ENCODE data around the gene SUSD6. TPM values are rescaled to one million over a fixed set of nuclear protein-coding genes. Genes with fewer than 3 reads are reported as not detected.
"Not testable (repeated sequence)": the region's sequence is repeated elsewhere in the genome, so short reads cannot be mapped to it uniquely, and the experiment has no call there.

SUSD6 gene
- total and polyA plus RNA-seq, 4 donors = 6.8 to 10.8 (median 7.6) TPM

DNA sequence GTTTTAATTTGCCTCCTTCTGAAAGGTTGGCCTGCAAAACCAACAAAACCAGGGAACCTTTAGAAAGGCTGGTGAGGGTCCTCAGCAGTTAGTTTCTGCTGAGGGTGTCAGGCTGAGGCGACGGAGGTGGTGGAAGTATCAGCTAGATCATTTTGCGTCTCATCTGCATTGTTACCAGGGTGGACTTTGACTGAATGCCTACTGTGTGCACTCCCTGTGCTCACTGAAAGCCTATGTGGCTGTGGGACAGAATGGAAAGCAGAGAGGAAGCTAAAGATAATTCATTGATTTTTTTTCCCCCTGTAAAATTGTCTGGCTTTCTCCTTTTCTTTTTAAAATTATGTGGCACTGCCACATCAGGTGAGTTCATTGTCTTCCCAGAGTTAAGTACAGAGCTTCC is 87.2 kb downstream of the SUSD6 start (continued):
- TF ChIP-seq, protein P1, sequence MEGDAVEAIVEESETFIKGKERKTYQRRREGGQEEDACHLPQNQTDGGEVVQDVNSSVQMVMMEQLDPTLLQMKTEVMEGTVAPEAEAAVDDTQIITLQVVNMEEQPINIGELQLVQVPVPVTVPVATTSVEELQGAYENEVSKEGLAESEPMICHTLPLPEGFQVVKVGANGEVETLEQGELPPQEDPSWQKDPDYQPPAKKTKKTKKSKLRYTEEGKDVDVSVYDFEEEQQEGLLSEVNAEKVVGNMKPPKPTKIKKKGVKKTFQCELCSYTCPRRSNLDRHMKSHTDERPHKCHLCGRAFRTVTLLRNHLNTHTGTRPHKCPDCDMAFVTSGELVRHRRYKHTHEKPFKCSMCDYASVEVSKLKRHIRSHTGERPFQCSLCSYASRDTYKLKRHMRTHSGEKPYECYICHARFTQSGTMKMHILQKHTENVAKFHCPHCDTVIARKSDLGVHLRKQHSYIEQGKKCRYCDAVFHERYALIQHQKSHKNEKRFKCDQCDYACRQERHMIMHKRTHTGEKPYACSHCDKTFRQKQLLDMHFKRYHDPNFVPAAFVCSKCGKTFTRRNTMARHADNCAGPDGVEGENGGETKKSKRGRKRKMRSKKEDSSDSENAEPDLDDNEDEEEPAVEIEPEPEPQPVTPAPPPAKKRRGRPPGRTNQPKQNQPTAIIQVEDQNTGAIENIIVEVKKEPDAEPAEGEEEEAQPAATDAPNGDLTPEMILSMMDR (IDR thresholded peaks at IDR 0.05; ENCODE audit: low read depth, low read length, missing input control) = no peak

DNA sequence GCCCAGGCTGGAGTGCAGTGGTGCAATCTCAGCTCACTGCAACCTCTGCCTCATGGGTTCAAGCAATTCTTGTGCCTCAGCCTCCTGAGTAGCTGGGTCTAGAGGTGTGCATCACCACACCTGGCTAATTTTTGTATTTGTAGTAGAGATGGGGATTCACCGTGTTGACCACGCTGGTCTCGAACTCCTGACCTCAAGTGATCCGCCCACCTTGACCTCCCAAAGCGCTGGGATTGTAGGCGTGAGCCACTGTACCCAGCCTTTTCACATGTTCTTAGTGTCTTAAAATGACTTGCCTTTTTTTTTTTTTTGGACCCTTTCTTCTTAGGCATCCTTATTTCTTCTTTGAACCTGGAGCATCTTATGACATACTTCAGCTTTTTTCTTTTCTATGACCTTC is 87.8 kb downstream of the SUSD6 start:
- 95% methylated on average over 6 of the region's 6 CpGs for WGBS
- not testable (repeated sequence) for DNase-seq (ENCODE audit: low spot score); H3K4me3 ChIP-seq (ENCODE audit: low read depth in 1 of 3, low read length in 3 of 3); H3K36me3 ChIP-seq (ENCODE audit: control insufficient read depth in 4 of 4, insufficient read depth in 3 of 4, low read depth in 1 of 4, low read length in 3 of 4); H3K9me3 ChIP-seq (ENCODE audit: control insufficient read depth in 4 of 4, low read length in 3 of 4); H3K27me3 ChIP-seq (ENCODE audit: control insufficient read depth in 4 of 4, insufficient read depth in 4 of 4, low read length in 3 of 4); H3K27ac ChIP-seq (ENCODE audit: low read depth in 1 of 2, low read length in 2 of 2); H3K9ac ChIP-seq (ENCODE audit: low read depth in 1 of 2, low read length in 2 of 2)
- H3K4me1 ChIP-seq (ENCODE audit: control insufficient read depth in 4 of 4, insufficient read depth in 4 of 4, low read length in 3 of 4) = peaks cover 6 to 47% (median 22%) of the 10 kb centered on the region in 4 donors

DNA sequence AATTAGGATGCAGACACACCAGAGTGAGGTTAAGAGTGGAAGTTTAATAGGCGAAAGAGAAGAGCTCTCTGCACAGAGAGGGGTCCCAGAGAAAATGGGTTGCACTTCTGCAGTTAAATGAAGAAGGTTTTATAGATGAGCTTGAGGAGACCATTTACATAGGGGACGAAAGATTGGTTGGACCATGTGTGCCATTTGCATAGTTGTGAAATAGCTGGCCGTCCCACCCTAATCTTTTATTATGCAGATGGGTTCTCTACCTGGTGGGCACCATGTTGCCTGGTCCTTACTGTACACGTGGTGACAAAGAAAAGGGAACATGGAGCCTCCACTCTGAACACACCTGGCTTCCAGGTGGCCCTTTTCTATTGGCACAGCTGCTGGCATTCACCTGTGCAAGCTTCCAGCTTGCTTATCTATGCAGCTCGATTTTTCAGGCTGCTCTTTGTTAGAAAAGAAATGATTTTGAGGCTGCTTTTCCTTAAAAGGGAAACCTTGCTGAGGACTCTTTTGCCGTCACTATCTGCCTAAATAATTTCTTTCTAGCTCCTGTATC is 88.4 kb downstream of the SUSD6 start:
- DNase-seq (ENCODE audit: low spot score) = no peak
- H3K27ac ChIP-seq (ENCODE audit: low read depth in 1 of 2, low read length in 2 of 2) = no peak overlapping the region
- H3K4me1 ChIP-seq (ENCODE audit: control insufficient read depth in 4 of 4, insufficient read depth in 4 of 4, low read length in 3 of 4) = peaks cover 6 to 43% (median 20%) of the 10 kb centered on the region in 4 donors
- H3K27me3 ChIP-seq (ENCODE audit: control insufficient read depth in 4 of 4, insufficient read depth in 4 of 4, low read length in 3 of 4) = no peaks in the 10 kb centered on the region
- 82% methylated on average over 6 of the region's 6 CpGs for WGBS
- H3K9ac ChIP-seq (ENCODE audit: low read depth in 1 of 2, low read length in 2 of 2) = no peak overlapping the region
- H3K36me3 ChIP-seq (ENCODE audit: control insufficient read depth in 4 of 4, insufficient read depth in 3 of 4, low read depth in 1 of 4, low read length in 3 of 4) = no peaks in the 10 kb centered on the region
- no peaks in the 10 kb centered on the region for H3K9me3 ChIP-seq (ENCODE audit: control insufficient read depth in 4 of 4, low read length in 3 of 4)
- no peak overlapping the region for H3K4me3 ChIP-seq (ENCODE audit: low read depth in 1 of 3, low read length in 3 of 3)
- TF ChIP-seq HNF4A (conservative IDR thresholded peaks at IDR 0.05) (no peak), TAF1 (conservative IDR thresholded peaks at IDR 0.05) (no peak), JUND (IDR thresholded peaks at IDR 0.05) (no peak), YY1 (IDR thresholded peaks at IDR 0.05) (no peak), RXRA (IDR thresholded peaks at IDR 0.05) (no peak), SP1 (IDR thresholded peaks at IDR 0.05) (no peak), HNF4G (IDR thresholded peaks at IDR 0.05) (no peak), RAD21 (IDR thresholded peaks at IDR 0.05) (no peak)
- TF ChIP-seq, protein P1 (IDR thresholded peaks at IDR 0.05; ENCODE audit: low read depth, low read length, missing input control) = no peak
- TF ChIP-seq, protein P2, sequence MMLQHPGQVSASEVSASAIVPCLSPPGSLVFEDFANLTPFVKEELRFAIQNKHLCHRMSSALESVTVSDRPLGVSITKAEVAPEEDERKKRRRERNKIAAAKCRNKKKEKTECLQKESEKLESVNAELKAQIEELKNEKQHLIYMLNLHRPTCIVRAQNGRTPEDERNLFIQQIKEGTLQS (IDR thresholded peaks at IDR 0.05) = no peak
- TF ChIP-seq, protein P3, sequence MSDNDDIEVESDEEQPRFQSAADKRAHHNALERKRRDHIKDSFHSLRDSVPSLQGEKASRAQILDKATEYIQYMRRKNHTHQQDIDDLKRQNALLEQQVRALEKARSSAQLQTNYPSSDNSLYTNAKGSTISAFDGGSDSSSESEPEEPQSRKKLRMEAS (IDR thresholded peaks at IDR 0.05) = no peak
- TF ChIP-seq, protein P4, sequence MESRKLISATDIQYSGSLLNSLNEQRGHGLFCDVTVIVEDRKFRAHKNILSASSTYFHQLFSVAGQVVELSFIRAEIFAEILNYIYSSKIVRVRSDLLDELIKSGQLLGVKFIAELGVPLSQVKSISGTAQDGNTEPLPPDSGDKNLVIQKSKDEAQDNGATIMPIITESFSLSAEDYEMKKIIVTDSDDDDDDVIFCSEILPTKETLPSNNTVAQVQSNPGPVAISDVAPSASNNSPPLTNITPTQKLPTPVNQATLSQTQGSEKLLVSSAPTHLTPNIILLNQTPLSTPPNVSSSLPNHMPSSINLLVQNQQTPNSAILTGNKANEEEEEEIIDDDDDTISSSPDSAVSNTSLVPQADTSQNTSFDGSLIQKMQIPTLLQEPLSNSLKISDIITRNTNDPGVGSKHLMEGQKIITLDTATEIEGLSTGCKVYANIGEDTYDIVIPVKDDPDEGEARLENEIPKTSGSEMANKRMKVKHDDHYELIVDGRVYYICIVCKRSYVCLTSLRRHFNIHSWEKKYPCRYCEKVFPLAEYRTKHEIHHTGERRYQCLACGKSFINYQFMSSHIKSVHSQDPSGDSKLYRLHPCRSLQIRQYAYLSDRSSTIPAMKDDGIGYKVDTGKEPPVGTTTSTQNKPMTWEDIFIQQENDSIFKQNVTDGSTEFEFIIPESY (IDR thresholded peaks at IDR 0.05) = no peak

Data from liver (tissue), 9 donors.